HepG2 (cell line): ENCODE measurements around the gene MTX1. TPM values are rescaled to one million over a fixed set of nuclear protein-coding genes. Genes with fewer than 3 reads are reported as not detected.
A peak's percentile ranks its signal among the peaks of the same experiment; 100 is the strongest.

ENCODE experiments used
- CREB1 ChIP-seq, 2 experiments: fragments of 450-650 bp in 1 of 2; IDR thresholded peaks; 2 replicates each; pipeline ENCODE4 v1.6.1; 2016 to 2017; ENCODE audit warnings: control low read depth in 1 of 2, mild to moderate bottlenecking in 1 of 2, missing compliant biosample characterization in 1 of 2, missing genetic modification characterization in 1 of 2
- HIC2 ChIP-seq: sonication (generic); formaldehyde crosslinking; IDR thresholded peaks from 2 replicates; pipeline ENCODE4 v1.9.0; 2022; ENCODE audit warnings: low read depth, missing genetic modification reagents
- IRF9 ChIP-seq: sonication (generic); formaldehyde crosslinking; IDR thresholded peaks from 2 replicates; pipeline ENCODE4 v1.8.0; 2022; ENCODE audit warnings: missing genetic modification reagents, mild to moderate bottlenecking, borderline replicate concordance
- ISL2 ChIP-seq: sonication (generic); formaldehyde crosslinking; IDR thresholded peaks from 2 replicates; pipeline ENCODE4 v1.5.0; 2020; ENCODE audit warnings: missing genetic modification reagents
- MED8 ChIP-seq: sonication (generic); formaldehyde crosslinking; IDR thresholded peaks from 2 replicates; pipeline ENCODE4 v1.8.1; 2023; ENCODE audit warnings: mild to moderate bottlenecking, missing genetic modification reagents; ENCODE audit not compliant: insufficient replicate concordance
- NRL ChIP-seq: sonication (generic); formaldehyde crosslinking; IDR thresholded peaks from 2 replicates; pipeline ENCODE4 v1.5.0; 2020; ENCODE audit warnings: missing genetic modification reagents, mild to moderate bottlenecking, moderate library complexity, borderline replicate concordance
- PHF8 ChIP-seq: sonication (generic); formaldehyde crosslinking; IDR thresholded peaks from 2 replicates; pipeline ENCODE4 v1.5.0; 2020; ENCODE audit warnings: missing genetic modification reagents
- SIX4 ChIP-seq: sonication (generic); formaldehyde crosslinking; IDR thresholded peaks from 2 replicates; pipeline ENCODE4 v1.4.0; 2020; ENCODE audit warnings: missing genetic modification reagents
- SMAD1 ChIP-seq: sonication (generic); formaldehyde crosslinking; IDR thresholded peaks from 2 replicates; pipeline ENCODE4 v1.4.0; 2020; ENCODE audit warnings: missing genetic modification reagents, low read depth, mild to moderate bottlenecking, borderline replicate concordance
- TEAD3 ChIP-seq: optimal IDR thresholded peaks from 2 replicates; pipeline ENCODE3; 2016; ENCODE audit warnings: borderline replicate concordance
- ZBTB8A ChIP-seq: sonication (generic); formaldehyde crosslinking; IDR thresholded peaks from 2 replicates; pipeline ENCODE4 v1.4.0; 2020; ENCODE audit warnings: mild to moderate bottlenecking, low read depth, missing genetic modification reagents, borderline replicate concordance
- ZNF501 ChIP-seq: sonication (generic); formaldehyde crosslinking; IDR thresholded peaks from 2 replicates; pipeline ENCODE4 v1.5.1; 2020; ENCODE audit warnings: mild to moderate bottlenecking, moderate library complexity, missing genetic modification reagents
- ZNF570 ChIP-seq: sonication (generic); formaldehyde crosslinking; IDR thresholded peaks from 2 replicates; pipeline ENCODE4 v1.4.0; 2020; ENCODE audit warnings: mild to moderate bottlenecking, missing genetic modification reagents, borderline replicate concordance
- ZNF740 ChIP-seq: sonication (generic); formaldehyde crosslinking; IDR thresholded peaks from 2 replicates; pipeline ENCODE4 v1.4.0; 2020; ENCODE audit warnings: missing genetic modification reagents
- ZNF747 ChIP-seq: sonication (generic); formaldehyde crosslinking; IDR thresholded peaks from 2 replicates; pipeline ENCODE4 v1.8.1; 2023; ENCODE audit warnings: missing genetic modification reagents, mild to moderate bottlenecking, borderline replicate concordance
- polyA plus RNA-seq, 8 experiments: library from polyadenylated mRNA; depleted of rRNA in 3 of 8; stranded (reverse) in 7 of 8; unstranded in 1 of 8; fragments of >200 nt; fragmentation: Illumina TruSeq in 4 of 8; extraction: Trizol in 4 of 8; gene quantifications; 2 replicates each; pipeline versions ENCODE4 v1.2.1 to v1.2.3, GENCODE V29; 2011 to 2016; ENCODE audit warnings: low read depth in 4 of 8, missing spikeins in 1 of 8, mixed read lengths in 1 of 8; ENCODE audit not compliant: insufficient read depth in 1 of 8
- total RNA-seq, 5 experiments: library from RNA; depleted of rRNA; stranded (reverse); fragments of >200 nt; fragmentation: Illumina TruSeq; extraction: Trizol; gene quantifications; 2 replicates each; pipeline ENCODE4 v1.2.3, GENCODE V29; 2016; ENCODE audit warnings: low read depth in 1 of 5
- TF ChIP-seq, protein P1 (sequence below): IDR thresholded peaks from 2 replicates; pipeline ENCODE4 v1.4.0; 2020; ENCODE audit warnings: mild to moderate bottlenecking, missing genetic modification reagents
- TF ChIP-seq, protein P2 (sequence below): sonication (generic); formaldehyde crosslinking; IDR thresholded peaks from 2 replicates; pipeline ENCODE4 v1.5.0; 2020; ENCODE audit warnings: mild to moderate bottlenecking, missing genetic modification reagents

Gene MTX1
- total and polyA plus RNA-seq, 2 of the 13 experiments (the other 11 are each of a cell fraction or from before 2014, with no cell fraction given): 64.5 to 72.6 TPM

DNA sequence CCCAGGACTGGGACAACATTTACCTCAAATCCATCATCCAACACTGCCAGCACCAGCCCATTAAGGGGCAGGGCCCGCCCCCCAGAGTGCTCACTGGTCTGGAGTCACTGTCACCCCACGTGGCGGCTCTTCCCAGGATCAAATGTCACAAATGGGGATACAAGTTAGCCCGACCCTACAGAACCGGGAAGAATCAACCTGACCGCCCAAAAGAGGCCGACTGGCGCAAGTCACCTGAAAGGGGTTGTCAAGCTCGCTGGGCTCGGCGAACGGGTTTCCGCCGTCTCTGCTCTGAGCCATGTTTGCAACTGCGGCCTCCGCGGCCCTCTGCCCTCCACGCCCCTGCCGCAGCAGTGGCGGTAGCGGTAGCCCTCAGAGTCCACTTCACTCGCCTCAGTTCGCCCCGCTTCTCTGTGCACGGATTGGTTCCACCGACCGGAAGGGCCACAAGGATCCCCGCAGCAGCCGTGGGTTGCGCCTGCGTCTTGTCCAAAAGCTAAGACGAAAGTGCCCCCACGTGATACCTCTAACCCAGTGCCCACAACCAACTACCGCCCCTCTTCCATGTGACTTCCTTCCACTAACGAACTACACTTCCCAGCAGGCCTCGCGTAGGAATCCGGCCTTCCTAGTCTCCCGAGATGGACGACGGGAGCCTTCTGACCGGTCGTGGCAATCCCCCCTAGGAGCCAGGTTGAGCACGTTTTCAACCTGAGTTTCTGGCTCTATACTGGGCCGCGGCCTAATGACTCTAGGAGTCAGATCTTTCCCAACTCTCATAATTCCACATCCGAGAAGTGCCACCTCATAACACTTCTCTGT, 53.6 kb downstream of the MTX1 start, which contains the start of gene SCAMP3 (continued):
- TF ChIP-seq, protein P1, sequence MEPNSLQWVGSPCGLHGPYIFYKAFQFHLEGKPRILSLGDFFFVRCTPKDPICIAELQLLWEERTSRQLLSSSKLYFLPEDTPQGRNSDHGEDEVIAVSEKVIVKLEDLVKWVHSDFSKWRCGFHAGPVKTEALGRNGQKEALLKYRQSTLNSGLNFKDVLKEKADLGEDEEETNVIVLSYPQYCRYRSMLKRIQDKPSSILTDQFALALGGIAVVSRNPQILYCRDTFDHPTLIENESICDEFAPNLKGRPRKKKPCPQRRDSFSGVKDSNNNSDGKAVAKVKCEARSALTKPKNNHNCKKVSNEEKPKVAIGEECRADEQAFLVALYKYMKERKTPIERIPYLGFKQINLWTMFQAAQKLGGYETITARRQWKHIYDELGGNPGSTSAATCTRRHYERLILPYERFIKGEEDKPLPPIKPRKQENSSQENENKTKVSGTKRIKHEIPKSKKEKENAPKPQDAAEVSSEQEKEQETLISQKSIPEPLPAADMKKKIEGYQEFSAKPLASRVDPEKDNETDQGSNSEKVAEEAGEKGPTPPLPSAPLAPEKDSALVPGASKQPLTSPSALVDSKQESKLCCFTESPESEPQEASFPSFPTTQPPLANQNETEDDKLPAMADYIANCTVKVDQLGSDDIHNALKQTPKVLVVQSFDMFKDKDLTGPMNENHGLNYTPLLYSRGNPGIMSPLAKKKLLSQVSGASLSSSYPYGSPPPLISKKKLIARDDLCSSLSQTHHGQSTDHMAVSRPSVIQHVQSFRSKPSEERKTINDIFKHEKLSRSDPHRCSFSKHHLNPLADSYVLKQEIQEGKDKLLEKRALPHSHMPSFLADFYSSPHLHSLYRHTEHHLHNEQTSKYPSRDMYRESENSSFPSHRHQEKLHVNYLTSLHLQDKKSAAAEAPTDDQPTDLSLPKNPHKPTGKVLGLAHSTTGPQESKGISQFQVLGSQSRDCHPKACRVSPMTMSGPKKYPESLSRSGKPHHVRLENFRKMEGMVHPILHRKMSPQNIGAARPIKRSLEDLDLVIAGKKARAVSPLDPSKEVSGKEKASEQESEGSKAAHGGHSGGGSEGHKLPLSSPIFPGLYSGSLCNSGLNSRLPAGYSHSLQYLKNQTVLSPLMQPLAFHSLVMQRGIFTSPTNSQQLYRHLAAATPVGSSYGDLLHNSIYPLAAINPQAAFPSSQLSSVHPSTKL (CRISPR knock-in tag): peak; percentile 33
- TF ChIP-seq NRL: peak; percentile 93
- TF ChIP-seq MED8: peak; percentile 19
- no peak; the same call in 1 of the 2 replicates for TF ChIP-seq SIX4
- TF ChIP-seq ZBTB8A (CRISPR knock-in tag): peak; percentile 34; the same call in 1 of the 2 replicates
- TF ChIP-seq ZNF740 (CRISPR knock-in tag): 0 out of 2 replicates have a peak, but pooled peaks have one; percentile 29
- TF ChIP-seq IRF9: peak; percentile 78; the same call in 1 of the 2 replicates
- TF ChIP-seq ZNF570 (CRISPR knock-in tag): no peak
- peak; percentile 18; the same call in 1 of the 2 replicates for TF ChIP-seq HIC2
- TF ChIP-seq, protein P2, sequence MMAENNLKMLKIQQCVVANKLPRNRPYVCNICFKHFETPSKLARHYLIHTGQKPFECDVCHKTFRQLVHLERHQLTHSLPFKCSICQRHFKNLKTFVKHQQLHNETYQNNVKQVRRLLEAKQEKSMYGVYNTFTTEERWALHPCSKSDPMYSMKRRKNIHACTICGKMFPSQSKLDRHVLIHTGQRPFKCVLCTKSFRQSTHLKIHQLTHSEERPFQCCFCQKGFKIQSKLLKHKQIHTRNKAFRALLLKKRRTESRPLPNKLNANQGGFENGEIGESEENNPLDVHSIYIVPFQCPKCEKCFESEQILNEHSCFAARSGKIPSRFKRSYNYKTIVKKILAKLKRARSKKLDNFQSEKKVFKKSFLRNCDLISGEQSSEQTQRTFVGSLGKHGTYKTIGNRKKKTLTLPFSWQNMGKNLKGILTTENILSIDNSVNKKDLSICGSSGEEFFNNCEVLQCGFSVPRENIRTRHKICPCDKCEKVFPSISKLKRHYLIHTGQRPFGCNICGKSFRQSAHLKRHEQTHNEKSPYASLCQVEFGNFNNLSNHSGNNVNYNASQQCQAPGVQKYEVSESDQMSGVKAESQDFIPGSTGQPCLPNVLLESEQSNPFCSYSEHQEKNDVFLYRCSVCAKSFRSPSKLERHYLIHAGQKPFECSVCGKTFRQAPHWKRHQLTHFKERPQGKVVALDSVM (CRISPR knock-in tag): no peak
- TF ChIP-seq SMAD1 (CRISPR knock-in tag): 0 out of 2 replicates have a peak, but pooled peaks have one; percentile 42
- peak; percentile 88 for TF ChIP-seq TEAD3
- peak; percentile 78 for TF ChIP-seq CREB1 (IDR thresholded peaks at IDR 0.05)
- TF ChIP-seq CREB1 (CRISPR knock-in tag; IDR thresholded peaks at IDR 0.05): peak; percentile 82
- peak; percentile 49 for TF ChIP-seq ISL2 (CRISPR knock-in tag)
- TF ChIP-seq PHF8 (CRISPR knock-in tag): peak; percentile 92
- TF ChIP-seq ZNF747: 0 out of 2 replicates have a peak, but pooled peaks have one; percentile 30
- peak; percentile 79 for TF ChIP-seq ZNF501 (CRISPR knock-in tag)
